ENCODE results near the gene GNAQ.

DNA sequence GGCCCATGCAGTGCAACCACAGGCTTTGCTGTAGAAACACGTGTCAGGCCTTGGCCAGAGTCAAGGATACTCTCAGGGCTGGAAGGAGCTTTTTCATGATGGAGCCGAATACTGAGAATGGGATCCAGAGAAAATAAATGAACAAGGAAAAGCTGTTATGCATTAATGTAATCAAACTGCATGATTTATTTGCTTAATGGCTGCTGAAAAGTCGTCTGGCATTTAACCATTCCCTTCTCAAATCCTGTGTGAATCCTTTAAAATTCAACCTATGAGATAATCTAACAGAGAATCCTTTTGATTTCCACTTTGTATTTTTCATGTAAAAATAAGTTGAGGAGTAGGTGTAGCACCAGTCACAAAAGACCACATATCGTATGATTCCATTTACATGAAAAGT is 359.4 kb downstream of the GNAQ start:
- TF ChIP-seq, protein P1, sequence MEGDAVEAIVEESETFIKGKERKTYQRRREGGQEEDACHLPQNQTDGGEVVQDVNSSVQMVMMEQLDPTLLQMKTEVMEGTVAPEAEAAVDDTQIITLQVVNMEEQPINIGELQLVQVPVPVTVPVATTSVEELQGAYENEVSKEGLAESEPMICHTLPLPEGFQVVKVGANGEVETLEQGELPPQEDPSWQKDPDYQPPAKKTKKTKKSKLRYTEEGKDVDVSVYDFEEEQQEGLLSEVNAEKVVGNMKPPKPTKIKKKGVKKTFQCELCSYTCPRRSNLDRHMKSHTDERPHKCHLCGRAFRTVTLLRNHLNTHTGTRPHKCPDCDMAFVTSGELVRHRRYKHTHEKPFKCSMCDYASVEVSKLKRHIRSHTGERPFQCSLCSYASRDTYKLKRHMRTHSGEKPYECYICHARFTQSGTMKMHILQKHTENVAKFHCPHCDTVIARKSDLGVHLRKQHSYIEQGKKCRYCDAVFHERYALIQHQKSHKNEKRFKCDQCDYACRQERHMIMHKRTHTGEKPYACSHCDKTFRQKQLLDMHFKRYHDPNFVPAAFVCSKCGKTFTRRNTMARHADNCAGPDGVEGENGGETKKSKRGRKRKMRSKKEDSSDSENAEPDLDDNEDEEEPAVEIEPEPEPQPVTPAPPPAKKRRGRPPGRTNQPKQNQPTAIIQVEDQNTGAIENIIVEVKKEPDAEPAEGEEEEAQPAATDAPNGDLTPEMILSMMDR (IDR thresholded peaks at IDR 0.05), result no peak
- no peak for TF ChIP-seq POLR2A (IDR thresholded peaks at IDR 0.05)

Measured in lower leg skin (tissue), 3 donors.